BE2C (cell line): ENCODE data around the gene PAX3. TPM values are rescaled to one million over a fixed set of nuclear protein-coding genes. Genes with fewer than 3 reads are reported as not detected.

ENCODE experiments used
- DNase-seq: peaks from one replicate; pipeline ENCODE4 v3.0.0-alpha.2; 2020
- H3K27me3 ChIP-seq: fragments of 250-450 bp; sonication (Bioruptor Pico); 2 replicates; pipeline ENCODE4 v1.5.1; 2020; ENCODE audit warnings: mild to moderate bottlenecking
- H3K36me3 ChIP-seq: fragments of 250-450 bp; sonication (Bioruptor Pico); 2 replicates; pipeline ENCODE4 v1.5.1; 2020; ENCODE audit warnings: mild to moderate bottlenecking
- H3K4me1 ChIP-seq: fragments of 250-450 bp; sonication (Bioruptor Pico); 2 replicates; pipeline ENCODE4 v1.5.1; 2020
- H3K4me3 ChIP-seq: 2 replicates; pipeline ENCODE4 v1.5.1; 2011; ENCODE audit warnings: low read depth, low read length
- H3K9me3 ChIP-seq: fragments of 250-450 bp; sonication (Bioruptor Pico); 2 replicates; pipeline ENCODE4 v1.5.1; 2020
- polyA plus RNA-seq: library from polyadenylated mRNA; unstranded; fragments of >200 nt; gene quantifications from one replicate; pipeline ENCODE4 v1.2.1, GENCODE V29; 2012; ENCODE audit warnings: low read depth, missing spikeins; ENCODE audit not compliant: insufficient read length, insufficient read depth
- TF ChIP-seq, protein P1 (sequence below): IDR thresholded peaks from 2 replicates; pipeline ENCODE4 v1.5.1; 2012; ENCODE audit warnings: mild to moderate bottlenecking, low read depth, low read length

The PAX3 gene
- not detected for polyA plus RNA-seq

GRCh38 chr2:222298311-222299150 is at the start of gene PAX3:
TSS of gene PAX3 (minus strand) at chr2:222298998. CDS start at chr2:222298615, 383 bp downstream.
- TF ChIP-seq, protein P1, sequence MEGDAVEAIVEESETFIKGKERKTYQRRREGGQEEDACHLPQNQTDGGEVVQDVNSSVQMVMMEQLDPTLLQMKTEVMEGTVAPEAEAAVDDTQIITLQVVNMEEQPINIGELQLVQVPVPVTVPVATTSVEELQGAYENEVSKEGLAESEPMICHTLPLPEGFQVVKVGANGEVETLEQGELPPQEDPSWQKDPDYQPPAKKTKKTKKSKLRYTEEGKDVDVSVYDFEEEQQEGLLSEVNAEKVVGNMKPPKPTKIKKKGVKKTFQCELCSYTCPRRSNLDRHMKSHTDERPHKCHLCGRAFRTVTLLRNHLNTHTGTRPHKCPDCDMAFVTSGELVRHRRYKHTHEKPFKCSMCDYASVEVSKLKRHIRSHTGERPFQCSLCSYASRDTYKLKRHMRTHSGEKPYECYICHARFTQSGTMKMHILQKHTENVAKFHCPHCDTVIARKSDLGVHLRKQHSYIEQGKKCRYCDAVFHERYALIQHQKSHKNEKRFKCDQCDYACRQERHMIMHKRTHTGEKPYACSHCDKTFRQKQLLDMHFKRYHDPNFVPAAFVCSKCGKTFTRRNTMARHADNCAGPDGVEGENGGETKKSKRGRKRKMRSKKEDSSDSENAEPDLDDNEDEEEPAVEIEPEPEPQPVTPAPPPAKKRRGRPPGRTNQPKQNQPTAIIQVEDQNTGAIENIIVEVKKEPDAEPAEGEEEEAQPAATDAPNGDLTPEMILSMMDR, result no peak
- DNase-seq, result no peak
- no peaks in the 10 kb centered on the region for H3K4me1 ChIP-seq
- H3K27me3 ChIP-seq, result peaks cover 99% of the 10 kb centered on the region
- peak within 1 kb of the TSS; percentile 6; the same call in 1 of the 2 replicates for H3K4me3 ChIP-seq
- no peaks in the 10 kb centered on the region for H3K36me3 ChIP-seq
- H3K9me3 ChIP-seq, result peaks cover 2% of the 10 kb centered on the region; the same call in 1 of the 2 replicates

DNA sequence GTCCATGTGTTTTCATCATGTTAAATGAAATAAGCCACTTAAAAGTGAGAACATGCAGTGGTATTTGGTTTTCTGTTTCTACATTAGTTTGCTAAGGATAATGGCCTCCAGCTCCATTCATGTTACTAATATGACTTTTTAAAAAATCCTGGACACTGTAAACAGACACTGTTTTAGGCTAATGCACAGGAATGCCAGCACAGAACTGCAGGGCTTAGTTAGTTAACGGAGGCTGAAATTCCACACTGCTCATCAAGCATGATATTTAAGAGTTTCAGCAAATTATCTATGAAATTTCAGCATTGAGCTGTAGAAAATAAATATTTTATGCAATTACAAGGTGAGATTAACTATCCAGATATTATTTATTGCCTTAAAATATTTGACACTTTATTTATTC is 42.5 kb upstream of the PAX3 start:
- TF ChIP-seq, protein P1, result no peak
- no peak overlapping the region for H3K4me3 ChIP-seq
- DNase-seq, result no peak

DNA sequence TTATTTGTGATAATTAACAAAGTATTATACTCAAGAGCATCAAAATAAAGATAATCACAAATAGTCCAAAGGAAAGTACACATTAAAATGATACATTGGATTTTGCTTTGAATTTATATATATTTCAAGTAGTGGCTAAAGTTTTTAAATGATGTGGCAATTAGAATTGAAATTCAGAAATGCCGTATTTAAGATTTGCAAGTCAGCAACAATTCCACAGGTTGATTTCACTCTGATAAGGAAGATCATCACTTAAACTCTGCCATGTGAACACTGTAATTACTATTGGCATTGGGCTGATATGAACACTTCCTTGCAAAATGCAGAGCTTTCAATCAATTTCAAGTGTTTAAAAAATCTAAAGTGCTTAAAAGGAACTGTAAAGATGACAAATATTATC is 39.6 kb upstream of the PAX3 start:
- no peak for DNase-seq
- H3K27me3 ChIP-seq, result no peaks in the 10 kb centered on the region
- no peak overlapping the region for H3K4me3 ChIP-seq
- H3K36me3 ChIP-seq, result no peaks in the 10 kb centered on the region
- no peaks in the 10 kb centered on the region; the same call in 1 of the 2 replicates for H3K9me3 ChIP-seq
- TF ChIP-seq, protein P1, result no peak
- peaks cover 18% of the 10 kb centered on the region for H3K4me1 ChIP-seq

More for the DNA sequence above, 42.5 kb upstream of the PAX3 start:
- H3K27me3 ChIP-seq, result no peaks in the 10 kb centered on the region
- H3K9me3 ChIP-seq, result no peaks in the 10 kb centered on the region; the same call in 1 of the 2 replicates
- peaks cover 17% of the 10 kb centered on the region for H3K4me1 ChIP-seq
- H3K36me3 ChIP-seq, result no peaks in the 10 kb centered on the region

GRCh38 chr2:222336931-222337330 is 38.1 kb upstream of the PAX3 start:
- H3K36me3 ChIP-seq, result no peaks in the 10 kb centered on the region
- H3K27me3 ChIP-seq, result no peaks in the 10 kb centered on the region
- no peak overlapping the region for H3K4me3 ChIP-seq
- no peak for DNase-seq
- peaks cover 18% of the 10 kb centered on the region for H3K4me1 ChIP-seq
- H3K9me3 ChIP-seq, result no peaks in the 10 kb centered on the region
- TF ChIP-seq, protein P1, result no peak

- Histone ChIP-seq H3K36me3 (no peaks in the 10 kb centered on the region), H3K4me3 (no peak overlapping the region), H3K27me3 (no peaks in the 10 kb centered on the region), H3K4me1 (peaks cover 18% of the 10 kb centered on the region), H3K9me3 (no peaks in the 10 kb centered on the region)
- TF ChIP-seq, protein P1, result no peak
- DNase-seq, result no peak
These were observed 37.6 kb upstream of the PAX3 start for GRCh38 chr2:222336442-222336841.

GRCh38 chr2:222334914-222335313 is 36.1 kb upstream of the PAX3 start:
- TF ChIP-seq, protein P1, result no peak
- DNase-seq, result no peak
- no peaks in the 10 kb centered on the region for H3K27me3 ChIP-seq
- no peak overlapping the region for H3K4me3 ChIP-seq
- peaks cover 18% of the 10 kb centered on the region for H3K4me1 ChIP-seq
- no peaks in the 10 kb centered on the region for H3K36me3 ChIP-seq
- no peaks in the 10 kb centered on the region for H3K9me3 ChIP-seq
